SK-N-SH treated with all-trans-retinoic acid at 6 μM for 48 hours (cell line): Measurements from ENCODE around the gene CHD3.

ENCODE experiments used
- CSRNP3 ChIP-seq: fragments of 250-450 bp; sonication (Bioruptor Pico); IDR thresholded peaks from 2 replicates; pipeline ENCODE4 v1.5.1; 2021; ENCODE audit warnings: mild to moderate bottlenecking, moderate library complexity
- TF ChIP-seq, protein P1 (sequence below): fragments of 250-450 bp; sonication (Bioruptor Pico); IDR thresholded peaks from 2 replicates; pipeline ENCODE4 v1.5.1; 2020; ENCODE audit warnings: low read depth, mild to moderate bottlenecking, moderate library complexity

GRCh38 chr17:7887482-7888183, 956 bp upstream of the CHD3 start:
- TF ChIP-seq, protein P1, sequence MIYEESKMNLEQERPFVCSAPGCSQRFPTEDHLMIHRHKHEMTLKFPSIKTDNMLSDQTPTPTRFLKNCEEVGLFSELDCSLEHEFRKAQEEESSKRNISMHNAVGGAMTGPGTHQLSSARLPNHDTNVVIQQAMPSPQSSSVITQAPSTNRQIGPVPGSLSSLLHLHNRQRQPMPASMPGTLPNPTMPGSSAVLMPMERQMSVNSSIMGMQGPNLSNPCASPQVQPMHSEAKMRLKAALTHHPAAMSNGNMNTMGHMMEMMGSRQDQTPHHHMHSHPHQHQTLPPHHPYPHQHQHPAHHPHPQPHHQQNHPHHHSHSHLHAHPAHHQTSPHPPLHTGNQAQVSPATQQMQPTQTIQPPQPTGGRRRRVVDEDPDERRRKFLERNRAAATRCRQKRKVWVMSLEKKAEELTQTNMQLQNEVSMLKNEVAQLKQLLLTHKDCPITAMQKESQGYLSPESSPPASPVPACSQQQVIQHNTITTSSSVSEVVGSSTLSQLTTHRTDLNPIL (CRISPR knock-in tag) = no peak
- no peak for TF ChIP-seq CSRNP3
